HG02840 (cell line): Measurements from ENCODE around the gene MXD3.
"Not testable (repeated sequence)": the region's sequence is repeated elsewhere in the genome, so short reads cannot be mapped to it uniquely, and the experiment has no call there.

Experiments used
- ATAC-seq: cut with Tn5 transposase; IDR thresholded peaks from one replicate; pipeline ENCODE4 v1.9.1; 2021; ENCODE audit warnings: mild to moderate bottlenecking, moderate library complexity, moderate number of reproducible peaks; ENCODE audit not compliant: unreplicated experiment, low FRiP score

Gene MXD3

GRCh38 chr5:177344891-177345290 is 33.2 kb upstream of the MXD3 start:
- no peak for ATAC-seq

- ATAC-seq: no peak
Observed at GRCh38 chr5:177343777-177344176, 32.1 kb upstream of the MXD3 start.

- ATAC-seq: not testable (repeated sequence)
Observed at GRCh38 chr5:177343000-177343399, 31.3 kb upstream of the MXD3 start.

- ATAC-seq: no peak
Observed at GRCh38 chr5:177339107-177339638, 27.5 kb upstream of the MXD3 start.

GRCh38 chr5:177338251-177339106 is 26.8 kb upstream of the MXD3 start:
- no peak for ATAC-seq

- ATAC-seq: no peak
Observed at GRCh38 chr5:177336603-177337494, 25.2 kb upstream of the MXD3 start.

- ATAC-seq: no peak
Observed at GRCh38 chr5:177336112-177336511, 24.4 kb upstream of the MXD3 start.

GRCh38 chr5:177335701-177336065 is 24.0 kb upstream of the MXD3 start:
- no peak for ATAC-seq

- ATAC-seq: no peak
Observed at GRCh38 chr5:177334781-177335700, 23.3 kb upstream of the MXD3 start.

- no peak for ATAC-seq
Observed at GRCh38 chr5:177334155-177334551, 22.5 kb upstream of the MXD3 start.

GRCh38 chr5:177333420-177334154 is 21.9 kb upstream of the MXD3 start:
- no peak for ATAC-seq

GRCh38 chr5:177332896-177333260 is 21.2 kb upstream of the MXD3 start:
- ATAC-seq: no peak

- ATAC-seq: no peak
Observed at GRCh38 chr5:177332031-177332895, 20.6 kb upstream of the MXD3 start.

GRCh38 chr5:177330991-177331842 is 19.5 kb upstream of the MXD3 start:
- ATAC-seq: no peak

GRCh38 chr5:177329883-177330282 is 18.2 kb upstream of the MXD3 start:
- no peak for ATAC-seq

GRCh38 chr5:177328545-177329231 is 17.0 kb upstream of the MXD3 start:
- no peak for ATAC-seq
